KOPT-K1 (cell line): ENCODE results near the gene RAD1.

Experiments used
- H3K27ac ChIP-seq: fragments of 200-600 bp; sonication (generic); 2 replicates; pipeline ENCODE4 v1.5.1; 2016; ENCODE audit warnings: antibody characterized with exemption, mild to moderate bottlenecking, low read depth, low read length; ENCODE audit not compliant: poor library complexity, severe bottlenecking
- H3K36me3 ChIP-seq: fragments of 200-600 bp; sonication (generic); 2 replicates; pipeline ENCODE4 v1.5.1; 2017; ENCODE audit warnings: antibody characterized with exemption, mild to moderate bottlenecking, low read length, moderate library complexity; ENCODE audit not compliant: insufficient read depth
- H3K9me3 ChIP-seq: fragments of 200-600 bp; sonication (generic); 2 replicates; pipeline ENCODE4 v1.5.1; 2017; ENCODE audit warnings: antibody characterized with exemption, low read length, mild to moderate bottlenecking; ENCODE audit not compliant: insufficient read depth, poor library complexity, severe bottlenecking

RAD1 gene

GRCh38 chr5:34895641-34896419 is 19.5 kb downstream of the RAD1 start:
- Histone ChIP-seq H3K27ac (no peak overlapping the region), H3K9me3 (no peaks in the 10 kb centered on the region), H3K36me3 (peaks cover 9% of the 10 kb centered on the region; the same call in 1 of the 2 replicates)

GRCh38 chr5:34894716-34895115 is 20.6 kb downstream of the RAD1 start:
- Histone ChIP-seq H3K9me3 (no peaks in the 10 kb centered on the region), H3K36me3 (peaks cover 9% of the 10 kb centered on the region; the same call in 1 of the 2 replicates), H3K27ac (no peak overlapping the region)

DNA sequence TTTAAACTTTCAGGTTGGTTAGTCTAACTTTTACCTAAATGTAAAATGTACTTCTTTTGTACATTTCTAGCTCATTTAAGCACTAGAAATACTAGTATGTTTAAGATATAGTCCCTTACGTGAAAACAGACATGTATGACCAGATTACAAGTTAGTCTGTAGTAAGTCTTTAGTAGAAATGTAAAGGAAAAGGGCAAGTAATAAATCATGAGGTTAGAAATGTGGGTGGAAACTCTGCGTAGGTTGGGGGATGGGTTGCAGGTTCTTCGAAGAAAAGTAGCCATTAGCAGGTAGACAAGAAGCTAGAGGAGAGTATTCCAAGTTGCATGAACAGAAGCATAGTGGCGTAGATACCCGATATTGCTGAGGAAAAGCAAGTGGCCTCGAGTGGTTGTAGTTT is 22.9 kb downstream of the RAD1 start:
- Histone ChIP-seq H3K36me3 (peaks cover 9% of the 10 kb centered on the region; the same call in 1 of the 2 replicates), H3K9me3 (no peaks in the 10 kb centered on the region), H3K27ac (no peak overlapping the region)

DNA sequence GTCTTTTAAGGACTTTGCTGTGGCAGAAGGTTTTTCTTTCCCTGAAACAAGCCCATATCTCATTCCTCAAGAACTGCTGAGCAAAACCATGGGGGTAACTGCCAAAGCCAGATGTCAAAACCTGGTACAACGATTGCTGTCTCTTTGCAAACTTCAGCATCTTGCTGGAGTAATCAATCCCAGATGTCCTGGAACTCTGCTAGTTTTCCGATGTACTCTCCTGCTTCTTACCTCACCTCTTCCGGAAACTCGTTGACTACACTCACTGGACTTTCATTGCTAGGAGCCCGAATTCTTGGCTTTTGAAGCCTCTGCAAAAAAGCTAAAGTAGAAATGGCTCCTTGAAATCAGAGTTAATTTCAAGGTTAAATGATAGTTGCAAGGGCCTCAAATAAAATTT is 23.3 kb downstream of the RAD1 start:
- peaks cover 9% of the 10 kb centered on the region; the same call in 1 of the 2 replicates for H3K36me3 ChIP-seq
- no peak overlapping the region for H3K27ac ChIP-seq
- H3K9me3 ChIP-seq, result no peaks in the 10 kb centered on the region

- no peaks in the 10 kb centered on the region for H3K9me3 ChIP-seq
- no peaks in the 10 kb centered on the region for H3K36me3 ChIP-seq
- H3K27ac ChIP-seq, result no peak overlapping the region
Measured at GRCh38 chr5:34889394-34889793, 25.9 kb downstream of the RAD1 start.

- H3K27ac ChIP-seq, result no peak overlapping the region
- H3K36me3 ChIP-seq, result no peaks in the 10 kb centered on the region
- H3K9me3 ChIP-seq, result no peaks in the 10 kb centered on the region
Measured at GRCh38 chr5:34886392-34887119, 28.7 kb downstream of the RAD1 start.

- no peak overlapping the region for H3K27ac ChIP-seq
- H3K36me3 ChIP-seq, result no peaks in the 10 kb centered on the region
- H3K9me3 ChIP-seq, result peaks cover 9% of the 10 kb centered on the region
Measured at GRCh38 chr5:34881246-34881645, 34.1 kb downstream of the RAD1 start.

DNA sequence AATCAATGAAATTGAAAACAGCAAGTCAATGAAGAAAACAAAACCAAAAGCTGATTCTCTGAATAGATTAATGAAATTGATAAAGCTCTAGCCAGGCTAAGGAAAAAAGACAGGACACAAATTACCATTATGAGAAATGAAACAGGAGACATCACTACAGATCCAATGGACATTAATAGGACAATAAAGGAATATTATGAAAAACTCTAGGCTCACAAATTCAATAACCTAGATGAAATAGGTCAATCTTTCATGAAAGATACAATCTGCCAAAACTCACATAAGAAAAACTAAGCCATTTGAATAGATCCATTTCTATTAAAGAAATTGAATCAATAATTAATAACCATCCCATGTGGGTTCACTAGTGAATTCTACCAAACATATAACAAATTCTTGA is 39.0 kb downstream of the RAD1 start:
- H3K27ac ChIP-seq, result no peak overlapping the region
- peaks cover 17% of the 10 kb centered on the region for H3K9me3 ChIP-seq

DNA sequence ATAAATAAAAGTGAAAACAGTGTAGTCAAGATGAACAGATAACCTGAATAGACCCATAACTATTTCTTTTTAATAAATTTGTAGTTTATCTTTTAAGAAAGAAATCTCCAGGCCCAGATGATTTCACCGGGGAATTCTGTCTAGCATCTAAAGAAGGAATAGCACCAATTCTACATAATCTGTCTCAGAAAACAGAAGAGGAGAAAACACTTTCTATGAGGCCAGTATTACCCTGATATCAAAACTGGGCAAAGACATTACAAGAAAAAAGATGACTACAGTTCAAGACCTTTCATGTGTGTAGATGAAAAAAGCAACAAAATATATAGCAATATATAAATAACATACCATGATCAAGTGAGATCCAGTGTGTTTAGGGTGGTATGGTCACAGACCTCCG is 44.9 kb downstream of the RAD1 start:
- peaks cover under 1% of the 10 kb centered on the region for H3K9me3 ChIP-seq
- H3K27ac ChIP-seq, result no peak overlapping the region
- H3K36me3 ChIP-seq, result no peaks in the 10 kb centered on the region

More for the DNA sequence above, 39.0 kb downstream of the RAD1 start:
- H3K36me3 ChIP-seq, result no peaks in the 10 kb centered on the region

- H3K9me3 ChIP-seq, result no peaks in the 10 kb centered on the region
- H3K27ac ChIP-seq, result no peak overlapping the region
- no peaks in the 10 kb centered on the region for H3K36me3 ChIP-seq
Measured at GRCh38 chr5:34869256-34869655, 46.0 kb downstream of the RAD1 start.

GRCh38 chr5:34868791-34869190 is 46.5 kb downstream of the RAD1 start:
- Histone ChIP-seq H3K27ac (no peak overlapping the region), H3K36me3 (no peaks in the 10 kb centered on the region), H3K9me3 (no peaks in the 10 kb centered on the region)

DNA sequence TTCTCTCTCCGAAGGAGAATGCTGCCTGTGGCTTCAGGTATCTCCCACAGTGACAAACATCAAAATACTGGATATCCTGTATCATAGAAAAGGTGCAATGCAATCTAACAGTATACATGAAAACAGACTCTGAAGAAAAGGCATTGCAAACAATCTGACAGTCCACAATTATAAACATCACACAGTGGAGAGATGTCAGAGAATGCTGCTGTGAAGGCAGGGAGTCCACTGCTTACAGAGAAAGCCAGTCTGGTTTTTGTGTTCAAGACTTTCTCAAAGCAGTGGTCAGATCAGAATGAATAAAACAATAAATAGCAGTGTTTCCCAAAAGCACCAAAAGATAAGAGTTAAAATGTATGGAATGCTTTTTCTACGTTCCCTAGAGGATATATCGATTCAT is 47.6 kb downstream of the RAD1 start:
- no peaks in the 10 kb centered on the region for H3K36me3 ChIP-seq
- H3K9me3 ChIP-seq, result no peaks in the 10 kb centered on the region
- H3K27ac ChIP-seq, result no peak overlapping the region

- Histone ChIP-seq H3K36me3 (no peaks in the 10 kb centered on the region), H3K27ac (no peak overlapping the region), H3K9me3 (no peaks in the 10 kb centered on the region)
Measured at GRCh38 chr5:34866989-34867471, 48.3 kb downstream of the RAD1 start.

GRCh38 chr5:34865091-34865490 is 50.2 kb downstream of the RAD1 start:
- H3K9me3 ChIP-seq, result no peaks in the 10 kb centered on the region
- H3K27ac ChIP-seq, result no peak overlapping the region

DNA sequence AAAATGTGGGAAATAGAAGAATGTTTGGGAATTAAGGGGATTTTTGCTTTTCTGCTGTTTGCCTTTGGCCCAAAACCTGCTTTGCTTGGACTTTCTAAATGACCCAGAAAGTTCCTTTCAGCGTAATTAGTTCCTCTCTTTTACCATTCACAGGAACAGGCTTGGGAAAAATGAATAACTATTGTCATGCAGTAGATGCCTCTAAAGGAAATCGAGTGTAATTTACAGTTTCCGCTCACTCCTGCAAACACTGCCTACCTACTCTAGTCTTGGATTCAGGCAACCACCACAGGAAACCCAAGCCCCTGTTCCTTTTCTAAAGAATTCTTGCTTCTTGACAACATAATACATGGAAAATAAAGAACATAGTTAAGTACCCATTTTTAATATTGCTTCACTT is 51.4 kb downstream of the RAD1 start:
- Histone ChIP-seq H3K27ac (no peak overlapping the region), H3K9me3 (no peaks in the 10 kb centered on the region)

More at GRCh38 chr5:34865091-34865490, 50.2 kb downstream of the RAD1 start:
- H3K36me3 ChIP-seq, result no peaks in the 10 kb centered on the region

More for the DNA sequence above, 51.4 kb downstream of the RAD1 start:
- no peaks in the 10 kb centered on the region for H3K36me3 ChIP-seq
